ENCODE data around the gene FAM229B.

FAM229B gene

GRCh38 chr6:112116221-112116620 is 28.8 kb downstream of the FAM229B start:
- FAIRE-seq, result no peak
- DNase-seq (ENCODE audit: insufficient read length), result no peak
- no peak for TF ChIP-seq POLR2A (IDR thresholded peaks at IDR 0.05; ENCODE audit: low read depth, low read length)
- TF ChIP-seq TAF1 (IDR thresholded peaks at IDR 0.05; ENCODE audit: borderline replicate concordance, low read depth, low read length), result no peak
- TF ChIP-seq POLR2AphosphoS5 (IDR thresholded peaks at IDR 0.05; ENCODE audit: low read depth, low read length), result no peak

GRCh38 chr6:112117554-112117953 is 30.2 kb downstream of the FAM229B start:
- TF ChIP-seq TAF1 (IDR thresholded peaks at IDR 0.05; ENCODE audit: borderline replicate concordance, low read depth, low read length), result no peak
- TF ChIP-seq POLR2A (IDR thresholded peaks at IDR 0.05; ENCODE audit: low read depth, low read length), result no peak
- TF ChIP-seq POLR2AphosphoS5 (IDR thresholded peaks at IDR 0.05; ENCODE audit: low read depth, low read length), result no peak
- DNase-seq (ENCODE audit: insufficient read length) (no peak), FAIRE-seq (no peak)

GRCh38 chr6:112118034-112118433 is 30.6 kb downstream of the FAM229B start:
- DNase-seq (ENCODE audit: insufficient read length) (no peak), FAIRE-seq (no peak)
- no peak for TF ChIP-seq POLR2AphosphoS5 (IDR thresholded peaks at IDR 0.05; ENCODE audit: low read depth, low read length)
- no peak for TF ChIP-seq POLR2A (IDR thresholded peaks at IDR 0.05; ENCODE audit: low read depth, low read length)
- no peak for TF ChIP-seq TAF1 (IDR thresholded peaks at IDR 0.05; ENCODE audit: borderline replicate concordance, low read depth, low read length)

- no peak for TF ChIP-seq POLR2A (IDR thresholded peaks at IDR 0.05; ENCODE audit: low read depth, low read length)
- no peak for TF ChIP-seq POLR2AphosphoS5 (IDR thresholded peaks at IDR 0.05; ENCODE audit: low read depth, low read length)
- TF ChIP-seq TAF1 (IDR thresholded peaks at IDR 0.05; ENCODE audit: borderline replicate concordance, low read depth, low read length), result no peak
- FAIRE-seq (no peak), DNase-seq (ENCODE audit: insufficient read length) (no peak)
Observed at GRCh38 chr6:112122756-112123155, 35.4 kb downstream of the FAM229B start.

GRCh38 chr6:112123982-112124381 is 36.6 kb downstream of the FAM229B start:
- no peak for FAIRE-seq
- no peak for DNase-seq (ENCODE audit: insufficient read length)
- TF ChIP-seq POLR2A (IDR thresholded peaks at IDR 0.05; ENCODE audit: low read depth, low read length), result no peak
- TF ChIP-seq POLR2AphosphoS5 (IDR thresholded peaks at IDR 0.05; ENCODE audit: low read depth, low read length), result no peak
- no peak for TF ChIP-seq TAF1 (IDR thresholded peaks at IDR 0.05; ENCODE audit: borderline replicate concordance, low read depth, low read length)

- TF ChIP-seq TAF1 (IDR thresholded peaks at IDR 0.05; ENCODE audit: borderline replicate concordance, low read depth, low read length) (no peak), POLR2A (IDR thresholded peaks at IDR 0.05; ENCODE audit: low read depth, low read length) (no peak), POLR2AphosphoS5 (IDR thresholded peaks at IDR 0.05; ENCODE audit: low read depth, low read length) (no peak)
- FAIRE-seq, result no peak
- DNase-seq (ENCODE audit: insufficient read length), result no peak
Observed at GRCh38 chr6:112128208-112128607, 40.8 kb downstream of the FAM229B start.

GRCh38 chr6:112130878-112131277 is 43.5 kb downstream of the FAM229B start:
- no peak for TF ChIP-seq POLR2A (IDR thresholded peaks at IDR 0.05; ENCODE audit: low read depth, low read length)
- no peak for TF ChIP-seq POLR2AphosphoS5 (IDR thresholded peaks at IDR 0.05; ENCODE audit: low read depth, low read length)
- TF ChIP-seq TAF1 (IDR thresholded peaks at IDR 0.05; ENCODE audit: borderline replicate concordance, low read depth, low read length), result no peak
- no peak for FAIRE-seq
- DNase-seq (ENCODE audit: insufficient read length), result no peak

- TF ChIP-seq POLR2AphosphoS5 (IDR thresholded peaks at IDR 0.05; ENCODE audit: low read depth, low read length), result no peak
- no peak for TF ChIP-seq TAF1 (IDR thresholded peaks at IDR 0.05; ENCODE audit: borderline replicate concordance, low read depth, low read length)
- TF ChIP-seq POLR2A (IDR thresholded peaks at IDR 0.05; ENCODE audit: low read depth, low read length), result no peak
- FAIRE-seq (no peak), DNase-seq (ENCODE audit: insufficient read length) (no peak)
Observed at GRCh38 chr6:112139052-112139451, 51.7 kb downstream of the FAM229B start.

- TF ChIP-seq POLR2AphosphoS5 (IDR thresholded peaks at IDR 0.05; ENCODE audit: low read depth, low read length) (no peak), POLR2A (IDR thresholded peaks at IDR 0.05; ENCODE audit: low read depth, low read length) (no peak), TAF1 (IDR thresholded peaks at IDR 0.05; ENCODE audit: borderline replicate concordance, low read depth, low read length) (no peak)
- DNase-seq (ENCODE audit: insufficient read length) (no peak), FAIRE-seq (no peak)
Observed at GRCh38 chr6:112141707-112142106, 54.3 kb downstream of the FAM229B start.

GRCh38 chr6:112144145-112144926 is 56.9 kb downstream of the FAM229B start:
- TF ChIP-seq POLR2AphosphoS5 (IDR thresholded peaks at IDR 0.05; ENCODE audit: low read depth, low read length), result no peak
- no peak for TF ChIP-seq POLR2A (IDR thresholded peaks at IDR 0.05; ENCODE audit: low read depth, low read length)
- FAIRE-seq, result no peak
- no peak for DNase-seq (ENCODE audit: insufficient read length)

GRCh38 chr6:112145080-112145573 is 57.7 kb downstream of the FAM229B start:
- FAIRE-seq (no peak), DNase-seq (ENCODE audit: insufficient read length) (no peak)
- no peak for TF ChIP-seq POLR2AphosphoS5 (IDR thresholded peaks at IDR 0.05; ENCODE audit: low read depth, low read length)

- DNase-seq (ENCODE audit: insufficient read length) (no peak), FAIRE-seq (no peak)
- no peak for TF ChIP-seq POLR2AphosphoS5 (IDR thresholded peaks at IDR 0.05; ENCODE audit: low read depth, low read length)
- TF ChIP-seq TAF1 (IDR thresholded peaks at IDR 0.05; ENCODE audit: borderline replicate concordance, low read depth, low read length), result no peak
- TF ChIP-seq POLR2A (IDR thresholded peaks at IDR 0.05; ENCODE audit: low read depth, low read length), result no peak
Observed at GRCh38 chr6:112148103-112148502, 60.7 kb downstream of the FAM229B start.
